Prostate gland (tissue), 2 donors: ENCODE data around the gene SRRM2. TPM values are rescaled to one million over a fixed set of nuclear protein-coding genes. Genes with fewer than 3 reads are reported as not detected.
A peak's percentile ranks its signal among the peaks of the same experiment; 100 is the strongest.

Source experiments
- DNase-seq: peaks from one replicate; pipeline ENCODE4 v3.0.0-alpha.2; 2019; ENCODE audit warnings: low spot score
- H3K27ac ChIP-seq, 2 donors: fragments of 200-600 bp; sonication (generic); 2 replicates each; pipeline ENCODE4 v1.5.1; 2017 to 2019
- H3K27me3 ChIP-seq: fragments of 200-600 bp; sonication (generic); replicated peaks from 2 replicates; pipeline ENCODE4 v1.5.1; 2019; ENCODE audit not compliant: insufficient read depth
- H3K36me3 ChIP-seq, 2 donors: fragments of 200-600 bp; sonication (generic); 1 replicate in 1 of 2; 2 replicates in 1 of 2; pipeline versions ENCODE4 v1.5.1 to v1.8.1; 2017 to 2019
- H3K4me1 ChIP-seq: fragments of 200-600 bp; sonication (generic); replicated peaks from 2 replicates; pipeline ENCODE4 v1.5.1; 2019
- H3K4me3 ChIP-seq, 2 donors: fragments of 200-600 bp; sonication (generic); 2 replicates each; pipeline ENCODE4 v1.5.1; 2017 to 2019
- H3K9me3 ChIP-seq: fragments of 200-600 bp; sonication (generic); 2 replicates; pipeline ENCODE4 v1.5.1; 2017
- CTCF ChIP-seq, 4 experiments: fragments of 200-600 bp in 2 of 4; fragments of 450-650 bp in 2 of 4; sonication (generic) in 2 of 4; IDR thresholded peaks; 1 replicate in 3 of 4; 2 replicates in 1 of 4; pipeline ENCODE4 v1.5.1; 2016 to 2019; ENCODE audit warnings: antibody characterized with exemption in 4 of 4, mild to moderate bottlenecking in 2 of 4, moderate library complexity in 2 of 4
- POLR2A ChIP-seq: fragments of 450-650 bp; IDR thresholded peaks from one replicate; pipeline ENCODE4 v1.6.1; 2016; ENCODE audit warnings: antibody characterized with exemption, mild to moderate bottlenecking
- POLR2AphosphoS5 ChIP-seq: sonication (generic); formaldehyde crosslinking; IDR thresholded peaks from one replicate; pipeline ENCODE4 v1.6.1; 2017; ENCODE audit warnings: antibody characterized with exemption
- WGBS: methylation state at CpG from one replicate; pipeline ENCODE4 v1.1.5; 2018; 5-methylcytosine and 5-hydroxymethylcytosine counted together
- intact Hi-C: fragments of 100-400 bp; cut with DNase I; formaldehyde crosslinking; loops from one replicate; pipeline ENCODE4 v1.14.2; 2022
- total RNA-seq, 2 donors: library from RNA; depleted of rRNA; stranded (reverse); fragments of >200 nt; gene quantifications; one replicate each; pipeline ENCODE4 v1.1.0, GENCODE V29; 2016

Gene SRRM2
- total RNA-seq, 2 donors from 2014 or later, result 287 to 714 TPM

GRCh38 chr16:2778630-2778958 lies 26.2 kb downstream of the SRRM2 start:
- intact Hi-C loops, result loop anchor here (5.0 kb wide), 1 partner anchor 89 kb away; no protein-coding TSS in a partner anchor
- peak overlapping the region in 1 of 2 donors; percentile 97 for H3K4me3 ChIP-seq
- H3K27me3 ChIP-seq, result no peaks in the 10 kb centered on the region
- peaks cover 7% of the 10 kb centered on the region for H3K4me1 ChIP-seq
- no peak for DNase-seq
- H3K9me3 ChIP-seq, result no peaks in the 10 kb centered on the region
- WGBS, result 95% methylated on average over 12 of the region's 12 CpGs
- peak overlapping the region; percentile 99 to 100 for H3K27ac ChIP-seq
- TF ChIP-seq CTCF (IDR thresholded peaks at IDR 0.05) (no peak), POLR2A (no peak), POLR2AphosphoS5 (no peak)
- no peaks in the 10 kb centered on the region for H3K36me3 ChIP-seq

DNA sequence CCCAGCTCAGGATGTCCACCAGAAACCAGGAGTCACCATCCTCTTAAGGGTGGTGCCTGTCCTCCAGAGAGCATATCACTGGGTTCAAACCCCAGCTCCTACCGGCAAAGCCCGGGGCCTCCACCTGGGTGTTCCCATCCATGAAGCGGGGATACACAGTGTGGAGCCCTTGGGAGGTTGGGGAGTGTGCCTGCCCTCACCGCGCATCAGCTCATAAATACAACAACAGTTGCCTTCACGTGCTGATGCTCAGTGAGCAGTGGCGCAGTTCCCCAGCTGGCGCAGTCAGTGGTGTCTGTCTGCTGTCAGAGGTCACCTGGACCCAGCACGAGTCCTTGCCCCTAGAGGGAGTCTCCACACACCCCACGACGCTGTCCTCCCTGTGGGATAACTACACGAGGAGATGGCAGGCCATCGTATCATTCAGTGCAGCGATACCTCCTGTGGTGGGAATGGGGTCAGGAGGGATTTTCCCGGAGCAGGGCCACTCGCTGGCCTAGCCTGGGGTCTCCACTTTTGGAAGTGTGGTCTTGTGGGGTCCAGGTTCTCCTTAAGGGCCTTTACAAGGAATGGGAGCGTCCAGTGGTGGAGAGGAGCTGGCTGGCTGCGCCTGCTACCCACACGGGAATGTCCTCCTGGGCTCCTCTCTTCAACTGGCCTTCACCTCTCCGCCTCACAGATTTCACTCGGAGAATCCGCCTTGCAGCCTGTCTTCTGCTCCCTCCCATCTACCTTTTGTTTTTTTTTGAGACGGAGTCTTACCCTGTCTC lies 26.9 kb downstream of the SRRM2 start:
- H3K27ac ChIP-seq, result no peak overlapping the region
- intact Hi-C loops, result loop anchor here (5.0 kb wide), 1 partner anchor 88 kb away; no protein-coding TSS in a partner anchor
- DNase-seq, result no peak

GRCh38 chr16:2779978-2780898 lies 27.8 kb downstream of the SRRM2 start:
- no peak overlapping the region for H3K4me3 ChIP-seq
- H3K9me3 ChIP-seq, result no peaks in the 10 kb centered on the region
- H3K27me3 ChIP-seq, result no peaks in the 10 kb centered on the region
- intact Hi-C loops, result loop anchor here (5.0 kb wide), 1 partner anchor 87 kb away; no protein-coding TSS in a partner anchor
- no peaks in the 10 kb centered on the region for H3K36me3 ChIP-seq
- H3K4me1 ChIP-seq, result peaks cover 7% of the 10 kb centered on the region
- TF ChIP-seq CTCF (IDR thresholded peaks at IDR 0.05), result no peak
- TF ChIP-seq POLR2A, result no peak
- no peak for TF ChIP-seq POLR2AphosphoS5
- no peak for DNase-seq
- 64% methylated on average over 17 of the region's 17 CpGs for WGBS
- H3K27ac ChIP-seq, result no peak overlapping the region

More for the DNA sequence above, 26.9 kb downstream of the SRRM2 start:
- no peaks in the 10 kb centered on the region for H3K27me3 ChIP-seq
- H3K36me3 ChIP-seq, result no peaks in the 10 kb centered on the region
- no peak for TF ChIP-seq POLR2A
- no peak for TF ChIP-seq POLR2AphosphoS5
- TF ChIP-seq CTCF (IDR thresholded peaks at IDR 0.05), result no peak
- WGBS, result 89% methylated on average over 23 of the region's 23 CpGs
- H3K9me3 ChIP-seq, result no peaks in the 10 kb centered on the region
- H3K4me3 ChIP-seq, result no peak overlapping the region
- peaks cover 7% of the 10 kb centered on the region for H3K4me1 ChIP-seq

DNA sequence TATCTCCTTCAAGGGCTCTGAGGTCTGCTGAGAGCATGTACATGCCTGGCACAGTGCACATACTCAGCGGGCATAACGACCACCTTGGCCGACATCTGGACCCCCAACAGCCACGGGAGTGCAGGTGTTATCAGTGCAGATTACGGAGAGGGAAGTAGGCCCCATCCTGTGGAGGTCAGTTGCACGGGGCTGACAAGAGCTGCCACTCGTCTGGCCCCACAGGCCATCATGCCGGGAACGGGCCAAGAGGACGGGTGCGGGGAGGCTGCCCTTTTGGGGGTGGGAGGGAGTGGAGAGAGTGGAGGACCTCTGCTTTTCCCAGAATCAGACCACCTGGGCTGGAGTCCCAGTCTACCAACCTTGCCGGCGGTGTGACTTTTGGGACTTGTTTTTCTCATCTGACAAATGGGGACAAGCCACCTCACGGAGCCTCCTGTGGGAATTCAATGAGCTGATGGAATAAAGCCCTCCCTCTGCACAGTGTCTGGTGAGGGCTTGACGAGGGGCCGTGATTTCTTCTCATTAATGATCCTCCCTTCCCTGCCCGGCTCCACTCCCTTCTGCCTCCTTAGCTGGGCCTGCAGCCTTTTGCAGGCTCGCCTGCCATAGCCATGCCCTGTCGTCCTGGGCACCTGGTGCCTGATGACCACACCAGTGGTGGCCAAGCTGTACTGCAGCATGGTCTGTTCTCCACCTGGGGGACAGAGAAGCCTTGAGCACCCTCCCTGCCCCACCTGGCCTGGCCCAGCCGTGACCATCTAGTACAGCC lies 30.3 kb downstream of the SRRM2 start:
- Histone ChIP-seq H3K27me3 (no peaks in the 10 kb centered on the region), H3K9me3 (no peaks in the 10 kb centered on the region), H3K4me1 (no peaks in the 10 kb centered on the region), H3K27ac (no peak overlapping the region), H3K36me3 (no peaks in the 10 kb centered on the region), H3K4me3 (no peak overlapping the region)
- WGBS, result 85% methylated on average over 20 of the region's 20 CpGs
- TF ChIP-seq POLR2AphosphoS5, result no peak
- no peak for TF ChIP-seq CTCF (IDR thresholded peaks at IDR 0.05)
- no peak for TF ChIP-seq POLR2A
- intact Hi-C loops, result no loop called here
- no peak for DNase-seq
